ENCODE measurements around the gene SMPD2.
"Not testable (repeated sequence)": the region's sequence is repeated elsewhere in the genome, so short reads cannot be mapped to it uniquely, and the experiment has no call there.

Gene SMPD2

GRCh38 chr6:109461205-109461604, 20.7 kb downstream of the SMPD2 start:
- H3K27ac ChIP-seq (ENCODE audit: extremely low read depth, low read depth, low read length); POLR2A ChIA-PET; H3K4me1 ChIP-seq (ENCODE audit: control insufficient read depth, insufficient read depth, low read length); H3K4me3 ChIP-seq (ENCODE audit: low read depth, low read length); H3K9me3 ChIP-seq (ENCODE audit: control insufficient read depth, insufficient read depth, low read depth, low read length): not testable (repeated sequence)
- H3K36me3 ChIP-seq (ENCODE audit: control insufficient read depth in 2 of 2, insufficient read depth in 1 of 2, low read length in 2 of 2), result peaks cover 34 to 56% of the 10 kb centered on the region in 2 experiments
- CTCF ChIA-PET, result interaction anchor here (0.8 to 1.6 kb wide), 2 partner anchors 12 to 24 kb away, joined by 3 to 4 read pairs; no protein-coding TSS in a partner anchor
- TF ChIP-seq ZNF280D (tag by site-specific recombination; IDR thresholded peaks at IDR 0.05) (peak; percentile 80; the same call in 1 of the 2 replicates), ZNF146 (tag by site-specific recombination; IDR thresholded peaks at IDR 0.05) (peak; percentile 99), ZNF580 (tag by site-specific recombination; IDR thresholded peaks at IDR 0.05) (peak; percentile 92), ZNF121 (tag by site-specific recombination; IDR thresholded peaks at IDR 0.05) (peak; percentile 40; the same call in 1 of the 2 replicates), ZNF664 (tag by site-specific recombination; IDR thresholded peaks at IDR 0.05) (0 out of 2 replicates have a peak, but pooled peaks have one; percentile 25)
- TF ChIP-seq, protein P1, sequence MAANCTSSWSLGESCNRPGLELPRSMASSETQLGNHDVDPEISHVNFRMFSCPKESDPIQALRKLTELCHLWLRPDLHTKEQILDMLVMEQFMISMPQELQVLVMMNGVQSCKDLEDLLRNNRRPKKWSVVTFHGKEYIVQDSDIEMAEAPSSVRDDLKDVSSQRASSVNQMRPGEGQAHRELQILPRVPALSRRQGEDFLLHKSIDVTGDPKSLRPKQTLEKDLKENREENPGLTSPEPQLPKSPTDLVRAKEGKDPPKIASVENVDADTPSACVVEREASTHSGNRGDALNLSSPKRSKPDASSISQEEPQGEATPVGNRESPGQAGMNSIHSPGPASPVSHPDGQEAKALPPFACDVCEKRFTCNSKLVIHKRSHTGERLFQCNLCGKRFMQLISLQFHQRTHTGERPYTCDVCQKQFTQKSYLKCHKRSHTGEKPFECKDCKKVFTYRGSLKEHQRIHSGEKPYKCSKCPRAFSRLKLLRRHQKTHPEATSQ (tag by site-specific recombination; IDR thresholded peaks at IDR 0.05), result 0 out of 2 replicates have a peak, but pooled peaks have one; percentile 19

GRCh38 chr6:109461733-109462526, 21.4 kb downstream of the SMPD2 start:
- Histone ChIP-seq H3K4me3 (ENCODE audit: low read depth, low read length) (no peak overlapping the region), H3K9me3 (ENCODE audit: control insufficient read depth, insufficient read depth, low read depth, low read length) (no peaks in the 10 kb centered on the region), H3K4me1 (ENCODE audit: control insufficient read depth, insufficient read depth, low read length) (no peaks in the 10 kb centered on the region), H3K27ac (ENCODE audit: extremely low read depth, low read depth, low read length) (no peak overlapping the region), H3K36me3 (ENCODE audit: control insufficient read depth in 2 of 2, insufficient read depth in 1 of 2, low read length in 2 of 2) (peaks cover 41 to 63% of the 10 kb centered on the region in 2 experiments)
- TF ChIP-seq ZNF292 (tag by site-specific recombination; IDR thresholded peaks at IDR 0.05; ENCODE audit: borderline replicate concordance, low read depth), result no peak
- TF ChIP-seq ZNF792 (tag by site-specific recombination; IDR thresholded peaks at IDR 0.05), result no peak
- TF ChIP-seq ZNF202 (tag by site-specific recombination; IDR thresholded peaks at IDR 0.05; ENCODE audit: borderline replicate concordance), result no peak
- TF ChIP-seq ZNF747 (tag by site-specific recombination; IDR thresholded peaks at IDR 0.05), result no peak
- TF ChIP-seq ZNF274 (IDR thresholded peaks at IDR 0.05; ENCODE audit: low read length), result no peak
- TF ChIP-seq ZNF274 (tag by site-specific recombination; IDR thresholded peaks at IDR 0.05; ENCODE audit: borderline replicate concordance), result no peak
- TF ChIP-seq ZNF518A (tag by site-specific recombination; conservative IDR thresholded peaks at IDR 0.05; ENCODE audit: low read depth), result no peak
- CTCF ChIA-PET, result interaction anchor here (0.8 to 1.6 kb wide), 3 partner anchors 12 to 23 kb away, joined by 3 to 7 read pairs (median 4); no protein-coding TSS in a partner anchor
- POLR2A ChIA-PET, result no interaction called here

Measured in HEK293 (cell line).